Kidney (tissue), 14 donors: ENCODE data around the gene USH1C. TPM values are rescaled to one million over a fixed set of nuclear protein-coding genes. Genes with fewer than 3 reads are reported as not detected.

Source experiments
- DNase-seq, 5 donors: peaks; one replicate each; pipeline ENCODE4 v3.0.0-alpha.2; 2013 to 2020
- FAIRE-seq: peaks from 2 replicates; lab custom pipeline; 2012; peaks lifted over from hg19 to GRCh38; lab: Jason Lieb, UNC
- H3K27ac ChIP-seq, 2 donors: one replicate each; pipeline ENCODE4 v1.7.0; 2013; ENCODE audit warnings: low read depth in 2 of 2, low read length in 2 of 2, inconsistent platforms in 1 of 2
- H3K27me3 ChIP-seq: one replicate; pipeline ENCODE4 v1.7.1; 2013; ENCODE audit warnings: low read length, inconsistent platforms; ENCODE audit not compliant: control insufficient read depth, insufficient read depth
- H3K36me3 ChIP-seq, 3 donors: one replicate each; pipeline versions ENCODE4 v1.7.0 to v1.7.1; 2013; ENCODE audit warnings: low read length in 3 of 3, control low read depth in 1 of 3, inconsistent platforms in 1 of 3; ENCODE audit not compliant: insufficient read depth in 3 of 3, control insufficient read depth in 2 of 3
- H3K4me1 ChIP-seq, 3 donors: one replicate each; pipeline versions ENCODE4 v1.7.0 to v1.7.1; 2013; ENCODE audit warnings: low read length in 3 of 3, inconsistent platforms in 1 of 3, low read depth in 1 of 3; ENCODE audit not compliant: control insufficient read depth in 2 of 3, insufficient read depth in 2 of 3
- H3K4me3 ChIP-seq, 3 donors: one replicate each; pipeline versions ENCODE4 v1.7.0 to v1.8.1; 2013; ENCODE audit warnings: low read length in 3 of 3, control low read depth in 1 of 3, inconsistent platforms in 1 of 3
- H3K9ac ChIP-seq, 3 donors: one replicate each; pipeline versions ENCODE4 v1.7.0 to v1.7.1; 2013; ENCODE audit warnings: low read length in 3 of 3, control low read depth in 1 of 3, inconsistent platforms in 1 of 3
- H3K9me3 ChIP-seq, 3 donors: one replicate each; pipeline versions ENCODE4 v1.7.0 to v1.7.1; 2013; ENCODE audit warnings: low read length in 3 of 3, control low read depth in 1 of 3, inconsistent platforms in 1 of 3; ENCODE audit not compliant: control insufficient read depth in 2 of 3, insufficient read depth in 1 of 3
- intact Hi-C: fragments of 100-400 bp; cut with DNase I; formaldehyde crosslinking; loops from one replicate; pipeline ENCODE4 v1.11.1; 2022
- polyA plus RNA-seq: library from polyadenylated mRNA; stranded (reverse); fragments of 350-450 nt; fragmentation: Illumina TruSeq; extraction: RNeasy Lipid Tissue Mini Kit (QIAGEN cat#74804); gene quantifications from one replicate; pipeline ENCODE4 v1.2.3, GENCODE V29; 2014; ENCODE audit warnings: low read depth, low replicate concordance; ENCODE audit not compliant: insufficient read depth
- total RNA-seq: library from RNA; stranded (reverse); fragmentation: NEBNext Ultra II Directional; extraction: Animal tissue kit (Norgen Biotek cat#: 25700); gene quantifications from one replicate; pipeline ENCODE4 v1.2.1, GENCODE V29; 2021
- TF ChIP-seq, protein P1 (sequence below): IDR thresholded peaks from 3 replicates; pipeline ENCODE4 v1.5.1; 2012; ENCODE audit warnings: mild to moderate bottlenecking, moderate library complexity, borderline replicate concordance; ENCODE audit not compliant: insufficient read depth; ENCODE audit errors: extremely low read depth
- donor health status: control.
- donor health status: control.
- donor health status: control.
- donor health status: control.
- donor health status: control.
- donor health status: DM: yes; HTN: yes; CAD: no.
- donor health status: Normal renal cell carcinoma (clear cell type).

USH1C gene
- total and polyA plus RNA-seq, 2 donors from 2014 or later: 38.6 to 107 TPM

DNA sequence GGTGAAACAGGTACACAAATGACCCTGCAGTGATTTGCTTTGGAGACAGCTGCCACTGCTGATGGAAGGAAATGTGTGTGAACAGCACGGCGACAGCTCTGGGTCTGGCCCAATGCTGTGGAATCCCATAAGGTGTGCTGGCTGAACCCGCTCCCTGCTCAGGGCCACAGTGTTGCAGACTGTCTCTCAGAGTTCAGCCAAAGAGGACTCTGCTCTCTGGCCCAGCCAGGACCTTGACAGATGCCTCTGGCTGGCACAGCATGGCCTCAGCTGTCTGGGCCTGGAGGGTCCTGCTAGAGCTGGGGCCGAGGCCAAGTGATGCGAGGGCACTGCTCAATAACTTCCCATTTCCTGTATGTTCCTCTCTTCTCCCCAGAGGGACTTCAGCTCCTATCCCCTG lies 62.3 kb downstream of the USH1C start:
- TF ChIP-seq, protein P1, sequence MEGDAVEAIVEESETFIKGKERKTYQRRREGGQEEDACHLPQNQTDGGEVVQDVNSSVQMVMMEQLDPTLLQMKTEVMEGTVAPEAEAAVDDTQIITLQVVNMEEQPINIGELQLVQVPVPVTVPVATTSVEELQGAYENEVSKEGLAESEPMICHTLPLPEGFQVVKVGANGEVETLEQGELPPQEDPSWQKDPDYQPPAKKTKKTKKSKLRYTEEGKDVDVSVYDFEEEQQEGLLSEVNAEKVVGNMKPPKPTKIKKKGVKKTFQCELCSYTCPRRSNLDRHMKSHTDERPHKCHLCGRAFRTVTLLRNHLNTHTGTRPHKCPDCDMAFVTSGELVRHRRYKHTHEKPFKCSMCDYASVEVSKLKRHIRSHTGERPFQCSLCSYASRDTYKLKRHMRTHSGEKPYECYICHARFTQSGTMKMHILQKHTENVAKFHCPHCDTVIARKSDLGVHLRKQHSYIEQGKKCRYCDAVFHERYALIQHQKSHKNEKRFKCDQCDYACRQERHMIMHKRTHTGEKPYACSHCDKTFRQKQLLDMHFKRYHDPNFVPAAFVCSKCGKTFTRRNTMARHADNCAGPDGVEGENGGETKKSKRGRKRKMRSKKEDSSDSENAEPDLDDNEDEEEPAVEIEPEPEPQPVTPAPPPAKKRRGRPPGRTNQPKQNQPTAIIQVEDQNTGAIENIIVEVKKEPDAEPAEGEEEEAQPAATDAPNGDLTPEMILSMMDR: no peak
- H3K36me3 ChIP-seq: no peaks in the 10 kb centered on the region
- H3K27ac ChIP-seq: no peak overlapping the region
- intact Hi-C loops: no loop called here
- peaks cover 3% of the 10 kb centered on the region for H3K27me3 ChIP-seq
- H3K9me3 ChIP-seq: peaks cover 0 to 3% (median 0%) of the 10 kb centered on the region in 3 donors
- DNase-seq (no peak), FAIRE-seq (no peak)
- H3K4me3 ChIP-seq: no peak overlapping the region
- H3K9ac ChIP-seq: no peak overlapping the region
- no peaks in the 10 kb centered on the region for H3K4me1 ChIP-seq

DNA sequence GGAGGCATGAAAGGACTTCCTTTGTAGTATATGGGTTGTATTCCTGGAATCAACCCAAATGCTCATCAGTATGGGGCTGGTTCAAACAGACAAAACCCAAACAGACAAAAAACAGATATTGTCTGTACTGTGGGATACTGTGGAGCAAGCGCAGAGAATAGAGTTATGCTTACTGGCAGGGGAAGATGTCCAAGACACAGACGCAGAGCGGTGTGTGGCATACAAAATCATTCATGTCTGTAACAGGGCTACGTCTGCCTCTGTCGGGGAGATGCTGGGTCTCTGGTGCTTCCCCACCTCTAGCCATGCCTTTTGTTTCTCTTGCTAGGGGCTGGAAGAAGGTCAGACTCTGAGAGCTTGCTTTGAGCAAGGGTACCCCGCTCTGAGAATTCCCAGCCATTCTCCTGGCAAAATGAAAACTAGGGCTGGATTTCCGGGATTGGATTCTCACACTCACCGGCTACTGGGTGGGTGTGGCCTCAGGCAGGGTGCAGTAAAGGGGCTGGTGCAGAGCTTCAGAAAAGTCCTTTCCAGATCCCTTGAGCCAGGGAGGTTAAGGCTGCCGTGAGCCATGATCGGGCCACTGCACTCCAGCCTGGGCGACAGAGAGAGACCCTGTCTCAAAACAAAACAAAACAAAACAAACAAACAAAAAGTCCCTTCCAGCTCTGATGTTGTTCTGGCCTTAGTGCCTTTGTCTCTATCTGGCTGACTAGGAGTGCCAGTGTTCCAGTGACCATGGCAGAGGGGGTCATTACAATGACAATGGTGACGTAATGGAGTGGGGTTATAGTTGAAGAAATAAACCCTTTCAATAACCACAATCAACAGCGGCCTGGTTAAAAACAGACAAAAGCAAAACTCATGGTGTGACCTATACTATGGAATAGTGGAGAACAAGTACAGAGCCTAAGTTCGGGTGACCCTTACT lies 64.7 kb downstream of the USH1C start:
- Histone ChIP-seq H3K27me3 (peaks cover 7% of the 10 kb centered on the region), H3K27ac (no peak overlapping the region), H3K4me1 (peaks cover 0 to 3% (median 0%) of the 10 kb centered on the region in 3 donors), H3K9me3 (peaks cover 0 to 3% (median 0%) of the 10 kb centered on the region in 3 donors), H3K4me3 (no peak overlapping the region), H3K36me3 (no peaks in the 10 kb centered on the region), H3K9ac (no peak overlapping the region)
- DNase-seq: peak in 4 of 5 donors; percentile 67 to 83 (median 78)
- intact Hi-C loops: no loop called here
- no peak for FAIRE-seq
- TF ChIP-seq, protein P1: no peak

DNA sequence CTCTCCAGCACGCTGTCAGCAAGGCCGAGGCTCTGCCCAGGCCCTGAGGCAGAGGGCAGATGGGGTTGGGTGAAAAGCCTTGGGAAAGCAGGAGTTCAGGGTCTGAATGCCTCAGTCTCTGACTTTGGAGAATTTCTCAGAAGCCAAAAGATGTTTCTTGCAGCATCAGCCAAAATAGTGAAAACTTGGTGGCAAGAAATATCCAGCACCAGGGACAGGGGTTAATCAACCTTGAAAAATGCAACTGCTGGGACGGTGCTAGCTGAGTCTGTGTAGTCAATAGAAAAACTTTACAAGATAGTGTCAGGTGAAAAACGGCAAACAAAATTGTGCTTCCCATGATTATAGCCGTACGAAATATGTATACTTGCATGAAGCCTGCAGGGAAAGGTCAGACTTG lies 66.1 kb downstream of the USH1C start:
- no peak overlapping the region for H3K27ac ChIP-seq
- peaks cover 15% of the 10 kb centered on the region for H3K27me3 ChIP-seq
- H3K36me3 ChIP-seq: no peaks in the 10 kb centered on the region
- no peak overlapping the region for H3K4me3 ChIP-seq
- H3K9me3 ChIP-seq: no peaks in the 10 kb centered on the region
- H3K9ac ChIP-seq: no peak overlapping the region
- TF ChIP-seq, protein P1: no peak
- no peak for DNase-seq
- intact Hi-C loops: no loop called here
- peaks cover 0 to 3% (median 0%) of the 10 kb centered on the region in 3 donors for H3K4me1 ChIP-seq
- no peak for FAIRE-seq
